HL-60 (cell line): ENCODE measurements around the gene INPP5E.

ENCODE experiments used
- CTCF ChIP-seq: IDR thresholded peaks from one replicate; pipeline ENCODE4 v1.5.1; 2011; ENCODE audit warnings: low read length, control low read depth, inconsistent platforms; ENCODE audit not compliant: insufficient read depth
- GABPA ChIP-seq: IDR thresholded peaks from 2 replicates; pipeline ENCODE4 v1.6.1; 2012; ENCODE audit warnings: low read depth
- POLR2AphosphoS5 ChIP-seq: IDR thresholded peaks from 2 replicates; pipeline ENCODE4 v1.6.1; 2012; ENCODE audit warnings: low read depth
- SPI1 ChIP-seq: IDR thresholded peaks from 2 replicates; pipeline ENCODE4 v1.6.1; 2012; ENCODE audit warnings: low read depth, mild to moderate bottlenecking, borderline replicate concordance
- TF ChIP-seq, protein P1 (sequence below): IDR thresholded peaks from 2 replicates; pipeline ENCODE4 v1.6.1; 2012; ENCODE audit warnings: low read depth; ENCODE audit not compliant: insufficient replicate concordance

- TF ChIP-seq, protein P1, sequence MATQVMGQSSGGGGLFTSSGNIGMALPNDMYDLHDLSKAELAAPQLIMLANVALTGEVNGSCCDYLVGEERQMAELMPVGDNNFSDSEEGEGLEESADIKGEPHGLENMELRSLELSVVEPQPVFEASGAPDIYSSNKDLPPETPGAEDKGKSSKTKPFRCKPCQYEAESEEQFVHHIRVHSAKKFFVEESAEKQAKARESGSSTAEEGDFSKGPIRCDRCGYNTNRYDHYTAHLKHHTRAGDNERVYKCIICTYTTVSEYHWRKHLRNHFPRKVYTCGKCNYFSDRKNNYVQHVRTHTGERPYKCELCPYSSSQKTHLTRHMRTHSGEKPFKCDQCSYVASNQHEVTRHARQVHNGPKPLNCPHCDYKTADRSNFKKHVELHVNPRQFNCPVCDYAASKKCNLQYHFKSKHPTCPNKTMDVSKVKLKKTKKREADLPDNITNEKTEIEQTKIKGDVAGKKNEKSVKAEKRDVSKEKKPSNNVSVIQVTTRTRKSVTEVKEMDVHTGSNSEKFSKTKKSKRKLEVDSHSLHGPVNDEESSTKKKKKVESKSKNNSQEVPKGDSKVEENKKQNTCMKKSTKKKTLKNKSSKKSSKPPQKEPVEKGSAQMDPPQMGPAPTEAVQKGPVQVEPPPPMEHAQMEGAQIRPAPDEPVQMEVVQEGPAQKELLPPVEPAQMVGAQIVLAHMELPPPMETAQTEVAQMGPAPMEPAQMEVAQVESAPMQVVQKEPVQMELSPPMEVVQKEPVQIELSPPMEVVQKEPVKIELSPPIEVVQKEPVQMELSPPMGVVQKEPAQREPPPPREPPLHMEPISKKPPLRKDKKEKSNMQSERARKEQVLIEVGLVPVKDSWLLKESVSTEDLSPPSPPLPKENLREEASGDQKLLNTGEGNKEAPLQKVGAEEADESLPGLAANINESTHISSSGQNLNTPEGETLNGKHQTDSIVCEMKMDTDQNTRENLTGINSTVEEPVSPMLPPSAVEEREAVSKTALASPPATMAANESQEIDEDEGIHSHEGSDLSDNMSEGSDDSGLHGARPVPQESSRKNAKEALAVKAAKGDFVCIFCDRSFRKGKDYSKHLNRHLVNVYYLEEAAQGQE: no peak
- TF ChIP-seq GABPA (no peak), SPI1 (no peak), CTCF (no peak), POLR2AphosphoS5 (no peak)
These were observed 26.7 kb downstream of the INPP5E start for GRCh38 chr9:136412962-136413361.
